Hypothalamus (tissue), 51 donors: ENCODE data around the gene GPR132.
A peak's percentile ranks its signal among the peaks of the same experiment; 100 is the strongest.
"Not testable (repeated sequence)": the region's sequence is repeated elsewhere in the genome, so short reads cannot be mapped to it uniquely, and the experiment has no call there.

ENCODE experiments used
- DNase-seq, 51 donors: peaks; one replicate each; lab custom pipeline; 2025; lab: John Stamatoyannopoulos, UW

GPR132 gene

GRCh38 chr14:105047283-105048016 lies 17.8 kb downstream of the GPR132 start:
- no peak for DNase-seq

GRCh38 chr14:105046891-105047282 lies 18.3 kb downstream of the GPR132 start:
- DNase-seq, result no peak

GRCh38 chr14:105045710-105046326 lies 19.4 kb downstream of the GPR132 start:
- peak in 41 of 51 donors; percentile 16 to 84 (median 62) for DNase-seq

- no peak for DNase-seq
Measured at GRCh38 chr14:105043641-105044040, 21.6 kb downstream of the GPR132 start.

GRCh38 chr14:105042813-105043212 lies 22.4 kb downstream of the GPR132 start:
- DNase-seq, result no peak

GRCh38 chr14:105041841-105042765 lies 23.1 kb downstream of the GPR132 start:
- no peak for DNase-seq

- DNase-seq, result no peak
Measured at GRCh38 chr14:105039458-105040205, 25.6 kb downstream of the GPR132 start.

GRCh38 chr14:105035616-105036015 lies 29.6 kb downstream of the GPR132 start:
- DNase-seq, result not testable (repeated sequence)

GRCh38 chr14:105034315-105035039 lies 30.8 kb downstream of the GPR132 start:
- no peak for DNase-seq

GRCh38 chr14:105033412-105033900 lies 31.8 kb downstream of the GPR132 start:
- DNase-seq, result not testable (repeated sequence)

GRCh38 chr14:105032451-105032901 lies 32.8 kb downstream of the GPR132 start:
- DNase-seq, result not testable (repeated sequence)

GRCh38 chr14:105030836-105031396 lies 34.3 kb downstream of the GPR132 start:
- no peak for DNase-seq

GRCh38 chr14:105030194-105030593 lies 35.0 kb downstream of the GPR132 start:
- DNase-seq, result no peak

GRCh38 chr14:105029402-105029801 lies 35.8 kb downstream of the GPR132 start:
- no peak for DNase-seq

- no peak for DNase-seq
Measured at GRCh38 chr14:105028251-105028927, 36.8 kb downstream of the GPR132 start.

GRCh38 chr14:105027718-105028117 lies 37.5 kb downstream of the GPR132 start:
- not testable (repeated sequence) for DNase-seq

GRCh38 chr14:105026802-105027563 lies 38.2 kb downstream of the GPR132 start:
- no peak for DNase-seq
